Glomerular visceral epithelial cell (primary cell): ENCODE results near the gene LRRD1.
"Not testable (repeated sequence)": the region's sequence is repeated elsewhere in the genome, so short reads cannot be mapped to it uniquely, and the experiment has no call there.

Experiments
- DNase-seq: peaks from one replicate; pipeline ENCODE4 v3.0.0-alpha.2; 2016; ENCODE audit errors: extremely low spot score

LRRD1 gene

DNA sequence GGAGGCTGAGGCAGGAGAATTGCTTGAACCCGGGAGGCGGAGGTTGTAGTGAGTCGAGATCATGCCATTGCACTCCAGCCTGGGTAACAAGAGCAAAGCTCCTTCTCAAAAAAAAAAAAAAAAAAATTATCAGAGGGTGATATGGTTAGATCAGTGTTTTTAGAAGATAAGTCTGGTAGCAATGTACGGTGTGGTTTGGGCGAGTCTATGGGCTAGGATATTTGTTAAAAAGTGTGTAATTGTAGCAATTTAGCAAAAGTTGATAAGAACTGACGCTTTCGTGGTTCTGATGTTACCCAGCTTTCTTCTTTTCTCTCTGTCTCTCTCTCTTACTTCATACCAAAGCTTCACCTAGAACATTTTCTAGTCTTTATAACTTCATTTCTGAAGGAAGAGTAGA lies 37.8 kb downstream of the LRRD1 start:
- no peak for DNase-seq

DNA sequence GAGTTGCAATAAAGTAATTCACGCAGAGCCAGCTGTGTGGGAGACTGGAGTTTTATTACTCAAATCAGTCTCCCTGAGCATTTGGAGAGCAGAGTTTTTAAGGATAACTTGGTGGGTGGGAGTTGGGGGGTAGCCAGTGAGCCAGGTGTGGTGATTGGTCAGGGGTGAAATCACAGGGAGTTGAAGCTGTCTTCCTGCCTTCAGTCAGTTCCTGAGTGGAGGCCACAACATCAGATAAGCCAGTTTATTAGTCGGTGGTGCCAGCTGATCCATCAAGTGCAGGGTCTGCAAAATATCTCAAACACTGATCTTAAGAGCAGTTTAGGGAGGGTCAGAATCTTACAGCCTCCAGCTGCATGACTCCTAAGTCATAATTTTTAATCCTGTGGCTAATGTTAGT lies 41.4 kb downstream of the LRRD1 start:
- DNase-seq, result no peak

DNA sequence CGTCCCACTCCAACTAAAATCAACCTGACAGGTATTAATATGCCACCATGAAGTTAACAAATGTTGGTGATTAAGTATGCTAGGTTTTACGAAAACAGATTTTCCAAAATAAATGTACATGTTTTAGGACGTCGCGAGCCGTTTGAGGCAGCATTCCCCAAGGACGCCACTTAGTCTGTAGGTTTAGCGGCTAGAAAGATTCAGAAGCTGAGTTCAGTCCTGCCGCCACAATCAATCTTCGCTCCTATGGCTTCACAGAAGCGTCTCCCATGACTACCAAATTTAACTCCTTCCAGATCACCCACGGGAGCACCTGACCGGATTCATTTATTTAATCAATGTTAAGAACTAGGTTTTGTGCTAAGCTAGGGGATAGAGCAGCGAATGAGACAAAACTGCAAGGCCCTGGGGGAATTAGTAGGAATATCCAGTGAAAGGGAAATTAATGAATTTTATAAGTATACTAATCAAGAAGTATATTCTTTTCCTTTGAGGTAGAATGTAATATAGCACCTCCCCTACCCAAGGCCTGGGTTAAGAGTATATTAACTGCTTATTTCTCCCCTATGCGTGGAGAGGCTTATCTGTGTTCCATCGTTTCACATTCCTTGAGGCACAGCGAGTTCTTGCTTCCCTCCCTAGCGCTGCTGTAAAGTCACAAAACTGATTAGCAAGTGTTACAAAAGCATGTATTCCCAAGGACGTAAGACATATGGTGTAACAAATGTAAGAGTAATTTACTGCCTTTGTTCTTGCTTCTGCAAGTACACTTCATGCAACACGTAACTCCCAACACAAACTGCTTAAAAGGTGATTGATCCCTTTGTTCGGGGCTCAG lies 43.7 kb downstream of the LRRD1 start:
- peak; percentile 21 for DNase-seq

DNA sequence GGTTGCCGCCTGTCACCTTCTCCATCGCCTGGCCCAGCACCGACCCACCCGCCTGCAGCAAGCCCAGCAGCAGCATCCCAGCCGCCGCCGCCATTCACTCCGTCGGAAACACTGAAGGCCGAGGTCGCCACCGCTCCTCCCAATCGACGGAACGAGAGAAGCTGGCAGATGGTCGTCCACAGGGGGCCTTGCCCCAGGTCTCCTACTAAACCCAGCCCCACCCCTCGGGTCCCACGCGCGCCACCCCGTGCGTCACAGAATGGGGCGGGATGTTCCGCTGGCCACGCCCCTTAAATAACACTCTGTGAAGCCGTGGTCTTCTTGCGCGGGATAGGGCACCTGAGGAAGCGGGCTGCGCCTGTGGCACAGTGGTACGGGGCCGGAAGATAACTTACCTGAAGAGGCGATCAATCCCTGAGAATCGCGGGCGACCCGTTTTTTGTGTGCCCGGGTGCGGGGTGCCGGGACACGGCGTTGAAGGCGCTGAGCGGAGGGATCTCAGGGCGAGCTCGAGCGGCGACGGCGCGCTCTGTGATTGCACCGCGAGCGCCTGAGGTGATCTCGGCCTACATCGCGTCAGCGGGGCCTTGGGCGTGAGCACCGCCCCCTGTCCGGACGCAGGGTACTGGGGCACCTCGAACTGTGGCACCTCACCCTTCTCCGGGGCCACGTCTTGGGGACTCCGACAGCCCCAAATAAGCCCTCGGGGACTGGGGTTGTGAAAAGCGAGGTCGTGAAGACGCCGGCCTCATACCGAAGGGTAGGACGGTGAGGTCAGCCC lies 44.5 kb downstream of the LRRD1 start, which contains the start of gene CYP51A1:
TSS of gene CYP51A1 (minus strand) at position 207 of the 781 bp plus-strand sequence. CDS start at position 94, 113 bp downstream.
- DNase-seq, result peak; percentile 89

DNA sequence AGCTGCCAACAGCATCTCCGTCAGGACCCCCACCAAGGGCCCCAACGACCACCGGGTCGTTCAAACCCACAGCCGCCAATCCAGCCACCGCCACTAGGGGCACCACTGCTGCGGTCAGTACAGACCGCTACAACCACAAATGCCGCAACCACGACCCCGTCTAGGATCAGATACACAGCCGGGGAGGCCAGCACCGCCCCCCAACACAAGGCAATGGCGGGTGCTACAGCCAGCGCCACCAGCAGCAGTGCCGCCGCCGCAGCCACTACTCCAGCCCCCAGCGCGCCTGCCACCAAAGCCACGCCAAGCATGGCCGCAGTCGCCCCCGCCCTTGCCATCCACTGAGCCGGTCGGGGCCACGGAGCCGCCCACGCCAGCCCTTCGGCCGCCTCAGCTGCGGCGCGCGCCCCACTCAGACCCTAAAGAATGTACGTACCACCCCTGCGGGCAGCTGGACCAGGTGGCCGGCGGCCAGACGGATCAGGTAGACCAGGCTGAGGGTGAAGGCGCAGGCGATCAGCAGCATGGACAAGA lies 45.1 kb downstream of the LRRD1 start:
- DNase-seq, result peak; percentile 49

DNA sequence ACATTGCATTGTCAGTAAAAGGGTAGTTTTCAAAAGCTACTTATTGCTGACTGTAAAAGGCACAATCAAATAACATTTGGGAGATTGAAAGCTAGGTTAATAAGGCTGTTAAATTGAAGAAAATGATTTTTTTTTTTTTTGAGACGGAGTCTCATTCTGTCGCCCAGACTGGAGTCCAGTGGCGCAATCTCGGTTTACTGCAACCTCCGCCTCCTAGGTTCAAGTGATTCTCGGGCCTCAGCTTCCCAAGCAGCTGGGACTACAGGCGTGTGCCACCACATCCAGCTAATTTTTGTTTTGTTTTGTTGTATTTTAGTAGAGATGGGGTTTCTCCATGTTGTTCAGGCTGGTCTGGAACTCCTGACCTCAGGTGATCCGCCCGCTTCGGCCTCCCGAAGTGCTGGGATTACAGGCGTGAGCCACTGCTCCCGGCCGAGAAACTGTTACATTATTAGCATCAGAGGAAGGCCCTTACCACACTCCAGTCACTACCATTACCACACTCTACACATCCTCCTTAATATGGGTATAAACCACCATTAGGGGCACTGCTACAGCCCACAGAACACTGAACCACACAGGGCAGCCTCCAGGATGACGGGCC lies 45.7 kb downstream of the LRRD1 start:
- no peak for DNase-seq

DNA sequence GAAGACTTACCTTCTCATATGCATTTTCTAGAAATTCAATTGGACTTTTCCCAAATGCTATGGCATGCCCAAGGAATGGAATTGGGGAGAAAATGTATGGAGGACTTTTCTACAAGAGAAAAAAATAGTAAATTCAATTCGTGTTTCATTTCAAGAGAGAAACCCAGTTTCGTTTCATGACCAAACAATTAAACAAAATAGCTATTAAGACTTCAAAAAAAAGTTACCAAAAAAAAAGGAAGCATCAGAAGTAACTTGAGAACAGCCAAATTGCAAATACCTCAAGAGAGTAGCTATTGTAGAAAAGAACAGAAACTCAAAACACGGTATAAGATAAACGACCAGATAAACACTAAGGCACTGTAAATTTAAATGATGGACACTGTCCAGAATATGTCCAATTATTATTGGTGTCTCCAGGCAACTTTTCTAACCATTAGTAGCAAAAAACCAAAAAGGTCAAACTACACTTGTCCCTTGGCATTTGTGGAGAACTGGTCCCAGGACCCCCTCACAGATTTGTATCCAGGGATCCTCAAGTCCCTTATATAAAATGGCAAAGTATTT lies 47.1 kb downstream of the LRRD1 start:
- no peak for DNase-seq

DNA sequence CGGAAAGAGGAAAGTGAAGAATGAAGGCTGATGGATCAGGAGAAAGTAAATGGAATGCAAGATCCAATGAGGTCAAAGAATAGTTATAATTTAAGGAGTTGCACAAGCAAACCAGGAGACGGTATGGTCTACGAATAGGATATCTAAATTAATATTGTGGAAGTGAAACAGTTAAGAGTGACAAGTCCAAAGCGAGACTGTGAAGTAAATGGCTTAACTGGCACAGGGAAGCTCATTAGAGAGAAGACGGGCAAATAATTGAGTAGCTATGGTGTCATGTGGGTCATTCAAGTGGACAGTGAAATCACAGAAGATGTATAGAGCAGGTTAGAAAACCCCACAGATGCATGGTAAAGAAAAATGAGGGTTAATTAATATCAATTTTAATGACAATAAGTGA lies 47.8 kb downstream of the LRRD1 start:
- DNase-seq, result no peak

DNA sequence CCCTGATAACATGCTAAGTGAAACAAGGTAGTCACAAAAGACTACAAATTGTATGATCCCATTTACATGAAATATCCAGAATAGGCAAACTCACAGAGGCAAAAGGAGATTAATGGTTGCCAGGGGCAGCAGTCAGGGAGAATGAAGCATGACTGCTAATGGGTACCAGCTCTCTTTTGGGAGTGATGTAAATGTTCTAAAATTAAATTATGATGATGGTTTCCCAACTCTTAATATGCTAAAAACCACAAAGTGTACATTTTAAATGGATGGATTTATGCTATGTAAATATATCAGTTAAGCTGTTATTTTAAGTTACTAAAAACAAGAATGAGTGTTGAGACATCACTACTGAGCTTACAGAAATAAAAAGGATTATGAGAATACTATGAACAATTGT lies 57.3 kb downstream of the LRRD1 start:
- no peak for DNase-seq

DNA sequence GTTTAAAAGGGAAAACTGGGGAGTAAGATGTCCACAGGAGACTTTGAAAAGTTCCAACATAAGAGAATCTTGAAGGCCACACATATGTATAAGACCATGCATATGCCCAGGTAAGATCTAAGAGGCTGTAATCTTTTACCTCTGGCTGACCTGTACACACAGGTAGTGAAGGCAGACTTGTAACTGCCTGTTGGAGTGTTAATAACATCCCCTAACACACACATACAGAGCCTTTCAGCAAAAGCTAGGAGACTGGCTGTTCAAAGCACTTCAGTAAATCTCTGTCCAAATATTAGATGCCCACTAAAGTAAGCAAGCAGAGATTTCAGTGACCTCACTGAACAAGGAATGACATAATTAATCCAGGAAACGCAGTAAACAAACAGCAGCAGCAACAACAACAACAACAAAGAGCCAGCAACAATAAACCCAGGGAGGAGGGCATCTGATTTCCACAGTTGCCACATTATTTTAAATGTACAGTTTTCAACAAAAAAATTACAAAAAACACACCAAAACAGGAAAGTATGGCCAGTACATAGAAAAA lies 59.7 kb downstream of the LRRD1 start:
- no peak for DNase-seq

DNA sequence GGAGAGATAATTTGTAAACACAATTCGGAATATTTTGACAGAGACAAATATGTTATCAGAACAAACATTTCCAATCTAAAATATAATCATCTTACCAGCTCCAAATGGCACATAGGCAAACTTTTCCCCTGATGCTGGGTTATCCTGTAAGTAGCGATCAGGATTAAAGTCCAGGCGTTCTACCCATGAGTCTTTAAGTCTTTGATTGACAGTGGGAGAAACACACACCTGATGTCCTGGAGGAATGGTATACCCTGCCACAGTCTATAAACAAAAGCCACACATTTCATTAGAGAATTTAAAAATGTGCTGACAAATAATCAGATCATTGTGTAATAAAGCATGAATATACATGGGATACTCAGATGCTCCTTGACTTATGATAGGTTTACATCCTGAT lies 62.0 kb downstream of the LRRD1 start:
- no peak for DNase-seq

DNA sequence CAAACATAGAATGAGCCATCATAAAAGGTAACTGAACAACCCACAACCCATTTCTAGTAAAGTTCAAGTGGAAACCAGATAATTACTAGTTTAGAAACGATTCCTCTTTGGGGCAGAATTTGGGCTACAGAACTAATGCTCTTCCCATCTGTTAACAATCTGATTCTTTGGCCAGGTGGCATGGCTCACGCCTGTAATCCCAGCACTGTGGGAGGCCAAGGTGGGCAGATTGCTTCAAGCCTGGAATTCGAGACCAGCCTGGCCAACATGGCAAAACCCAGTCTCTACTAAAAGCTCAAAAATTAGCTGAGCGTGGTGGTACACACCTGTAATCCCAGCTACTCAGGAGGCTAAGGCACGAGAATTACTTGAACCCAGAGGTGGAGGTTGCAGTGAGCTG lies 63.1 kb downstream of the LRRD1 start:
- DNase-seq, result no peak

DNA sequence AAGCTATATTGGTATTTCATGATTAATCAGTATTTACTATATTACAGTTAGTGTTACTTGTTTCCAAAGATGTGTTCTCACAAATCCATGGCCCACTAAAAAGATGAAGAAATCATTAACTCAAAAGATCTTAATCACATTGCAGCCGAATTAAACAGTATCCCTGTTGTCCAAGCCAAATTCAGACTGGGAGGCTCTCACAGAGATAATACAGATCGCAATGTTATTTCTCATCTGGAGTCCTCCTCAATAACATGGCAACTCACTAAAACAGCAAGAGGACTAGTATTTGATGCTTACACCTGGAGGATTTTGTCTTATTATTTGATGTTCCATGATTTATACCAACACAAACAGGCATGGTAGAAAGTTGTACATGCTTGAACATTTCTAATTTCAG lies 68.1 kb downstream of the LRRD1 start:
- no peak for DNase-seq

DNA sequence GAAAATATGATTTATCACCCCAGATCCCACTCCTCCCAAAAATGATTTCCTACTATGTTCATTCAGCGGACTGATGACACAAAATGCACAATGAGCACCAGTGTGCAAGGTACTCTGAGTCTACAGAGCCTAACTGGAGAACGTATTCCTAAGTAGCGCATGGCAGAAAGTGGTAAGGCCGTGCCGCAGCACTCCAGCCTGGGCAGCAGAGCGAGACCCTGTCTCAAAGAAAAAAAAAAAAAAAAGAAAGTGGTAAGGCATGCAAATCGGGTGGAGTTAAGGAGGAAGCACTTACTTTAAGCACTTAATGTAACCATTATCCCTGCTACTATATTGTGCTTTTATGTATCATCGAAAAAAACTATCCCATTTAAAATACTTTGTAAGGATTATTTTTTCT lies 70.1 kb downstream of the LRRD1 start:
- no peak for DNase-seq

DNA sequence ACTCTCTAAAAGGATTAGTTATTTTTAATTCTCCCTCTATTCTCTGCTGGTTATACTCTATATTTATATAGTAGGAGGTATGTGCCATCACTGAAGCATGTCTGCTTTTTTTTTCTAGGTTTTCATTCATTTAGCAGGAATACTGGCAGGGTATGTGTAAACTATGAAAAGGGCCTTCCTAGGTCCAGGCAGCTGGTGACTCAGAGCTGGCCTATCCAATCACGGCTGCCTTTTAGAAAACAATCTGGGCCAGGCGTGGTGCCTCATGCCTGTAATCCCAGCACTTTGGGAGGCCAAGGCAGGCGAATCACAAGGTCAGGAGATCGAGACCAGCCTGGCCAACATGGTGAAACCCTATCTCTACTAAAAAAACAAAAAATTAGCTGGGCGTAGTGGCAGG lies 76.1 kb downstream of the LRRD1 start:
- not testable (repeated sequence) for DNase-seq

DNA sequence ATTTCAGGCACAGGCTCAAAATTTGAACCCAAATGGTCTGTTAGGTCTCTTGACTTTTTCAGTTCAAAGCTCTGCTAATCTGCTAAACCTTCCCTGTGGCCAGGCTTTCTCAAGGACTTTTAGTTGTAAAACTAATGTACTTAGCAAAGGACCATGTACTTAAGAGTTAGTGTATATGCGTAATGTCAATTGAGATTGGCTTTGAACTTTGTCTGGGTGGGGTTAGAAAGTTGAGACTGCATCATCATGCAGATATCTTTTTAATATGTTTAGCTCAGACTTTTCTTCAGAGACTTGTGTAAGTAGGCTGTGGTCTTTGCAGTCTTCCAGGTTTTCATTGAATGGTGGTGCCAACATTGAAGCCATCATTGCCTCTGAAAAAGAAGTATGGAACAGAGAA lies 78.4 kb downstream of the LRRD1 start:
- no peak for DNase-seq

DNA sequence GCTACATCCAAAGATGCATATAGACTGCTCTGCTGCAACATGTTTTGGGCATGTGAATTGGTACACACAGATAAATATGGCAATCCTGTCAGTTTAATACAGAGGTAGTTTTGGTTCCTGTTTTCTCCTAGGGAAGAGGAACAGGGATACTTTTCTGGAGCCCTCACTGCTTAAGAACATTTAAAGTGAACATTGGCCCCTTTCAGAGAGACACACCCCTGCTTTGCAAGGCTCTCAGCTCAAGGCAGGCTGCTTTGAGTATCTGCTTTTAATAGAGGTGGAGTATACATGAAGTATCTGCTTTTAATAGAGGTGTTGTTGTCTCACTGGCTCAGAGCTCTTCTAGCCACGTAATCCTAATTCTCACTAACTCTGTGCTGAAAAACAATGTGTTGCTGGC lies 83.6 kb downstream of the LRRD1 start:
- no peak for DNase-seq
